ENCODE measurements around the gene ZNF385B.

The ZNF385B gene

DNA sequence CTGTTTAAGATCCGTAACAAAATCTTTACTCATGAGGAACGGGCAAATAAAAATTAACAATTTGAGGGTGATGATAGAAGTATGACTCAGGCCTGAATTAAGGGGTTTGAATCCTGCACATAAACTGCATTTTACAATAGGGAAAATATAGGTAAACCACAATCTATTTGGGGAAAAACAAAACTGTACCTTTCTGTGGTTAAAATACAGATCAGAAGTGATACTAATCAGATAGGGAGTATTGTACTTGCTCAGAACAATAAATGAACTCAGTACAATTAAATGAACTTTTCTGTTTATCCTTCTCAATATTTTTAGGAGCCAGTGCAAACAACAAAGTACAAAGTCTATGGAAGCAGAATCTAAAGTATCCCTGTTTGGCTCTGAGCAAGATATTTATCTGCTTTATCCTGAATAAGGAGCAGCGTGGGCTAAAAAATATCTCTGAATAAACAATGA, 287.3 kb downstream of the ZNF385B start:
- no peak for DNase-seq

DNA sequence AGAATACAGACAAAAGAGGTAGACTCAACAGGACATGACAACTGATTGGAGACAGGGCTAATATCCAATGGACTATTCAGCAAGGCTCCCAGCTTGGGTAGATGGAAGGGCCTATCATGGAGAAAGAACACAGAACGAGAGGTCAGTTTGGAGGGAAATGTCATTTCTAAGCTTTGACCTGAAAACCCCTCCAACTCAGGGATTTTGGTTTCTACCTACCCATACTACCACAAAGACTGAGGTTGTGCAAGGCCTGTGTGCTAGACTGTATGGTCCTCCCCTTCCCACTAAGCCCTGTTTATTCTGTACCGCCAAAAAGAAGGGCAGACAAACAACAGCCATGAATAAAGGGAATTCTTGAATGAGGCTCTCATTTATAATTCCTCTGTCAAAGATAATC, 288.9 kb downstream of the ZNF385B start:
- DNase-seq, result no peak

DNA sequence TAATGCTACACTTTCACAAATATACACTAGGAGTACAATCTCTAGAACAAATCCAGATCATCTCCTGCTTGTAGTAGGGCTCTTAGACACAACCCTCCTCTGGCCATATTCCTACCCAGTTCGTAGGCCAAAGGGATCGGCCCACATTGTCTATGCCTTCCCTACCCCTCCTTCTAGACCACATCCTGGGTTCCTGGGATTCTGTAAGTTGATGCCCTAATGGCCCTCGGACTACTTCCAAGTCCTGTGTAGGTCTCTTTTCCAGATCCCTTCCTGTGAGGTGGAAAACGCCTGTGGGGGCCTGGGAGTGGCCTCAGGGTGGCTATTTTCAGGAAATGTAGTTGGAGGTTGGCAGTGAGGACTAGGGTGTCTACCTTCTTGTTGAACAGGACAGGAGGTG, 289.7 kb downstream of the ZNF385B start:
- no peak for DNase-seq

DNA sequence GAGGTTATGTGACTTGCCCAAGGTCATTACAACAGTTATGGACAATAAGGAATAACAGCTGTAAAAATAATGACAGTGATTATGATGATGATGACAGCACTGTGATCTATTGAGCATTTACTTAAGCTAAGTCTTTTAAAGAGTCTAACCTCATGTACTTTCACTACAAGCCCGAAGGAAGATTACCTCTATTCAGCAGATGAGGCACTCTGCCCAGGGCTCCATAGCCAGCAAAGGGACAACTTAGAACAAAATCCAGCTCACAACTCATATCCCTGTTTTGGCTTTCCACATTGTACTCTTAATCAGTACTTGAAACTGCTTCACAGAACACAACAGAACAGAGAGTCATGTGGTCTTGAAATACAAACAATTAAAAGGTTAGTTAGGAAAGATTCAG, 290.2 kb downstream of the ZNF385B start:
- no peak for DNase-seq

DNA sequence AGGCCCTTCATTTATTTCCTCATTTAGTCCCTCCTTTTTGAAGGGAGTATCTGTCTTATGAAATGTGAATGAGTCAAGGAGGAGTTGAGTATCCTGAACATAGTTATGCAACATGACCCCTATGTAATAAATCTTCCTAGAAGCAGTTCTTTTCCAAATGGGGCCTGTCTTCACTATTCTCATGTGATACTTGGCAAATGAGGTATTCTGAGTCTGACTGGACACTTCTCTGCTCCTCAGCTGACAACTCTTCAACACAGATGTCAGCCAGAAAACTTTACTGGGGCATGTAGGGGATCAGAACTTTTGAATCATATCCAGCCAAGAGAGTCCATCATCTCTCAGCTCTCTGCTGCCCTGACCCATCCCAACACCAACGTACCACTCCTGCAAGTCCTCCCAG, 291.6 kb downstream of the ZNF385B start:
- DNase-seq, result no peak

DNA sequence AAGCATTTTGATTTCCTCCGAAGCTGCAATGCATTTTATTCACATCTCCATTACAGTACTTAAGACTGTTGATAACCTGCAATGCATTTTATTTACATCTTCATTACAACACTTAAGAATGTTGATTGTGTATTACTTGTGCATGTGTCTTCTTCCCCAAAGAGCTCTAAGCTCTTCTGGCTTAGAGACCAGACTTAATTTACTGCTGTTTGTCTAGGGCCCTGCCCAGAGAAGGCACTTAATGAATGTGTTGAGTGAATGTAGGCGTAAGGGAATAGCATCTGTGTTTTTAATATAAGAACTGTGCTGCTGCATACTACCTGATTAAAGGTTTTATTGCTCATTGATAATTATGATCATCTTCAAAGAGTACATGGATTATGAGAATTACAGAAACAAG, 295.6 kb downstream of the ZNF385B start:
- DNase-seq, result no peak

DNA sequence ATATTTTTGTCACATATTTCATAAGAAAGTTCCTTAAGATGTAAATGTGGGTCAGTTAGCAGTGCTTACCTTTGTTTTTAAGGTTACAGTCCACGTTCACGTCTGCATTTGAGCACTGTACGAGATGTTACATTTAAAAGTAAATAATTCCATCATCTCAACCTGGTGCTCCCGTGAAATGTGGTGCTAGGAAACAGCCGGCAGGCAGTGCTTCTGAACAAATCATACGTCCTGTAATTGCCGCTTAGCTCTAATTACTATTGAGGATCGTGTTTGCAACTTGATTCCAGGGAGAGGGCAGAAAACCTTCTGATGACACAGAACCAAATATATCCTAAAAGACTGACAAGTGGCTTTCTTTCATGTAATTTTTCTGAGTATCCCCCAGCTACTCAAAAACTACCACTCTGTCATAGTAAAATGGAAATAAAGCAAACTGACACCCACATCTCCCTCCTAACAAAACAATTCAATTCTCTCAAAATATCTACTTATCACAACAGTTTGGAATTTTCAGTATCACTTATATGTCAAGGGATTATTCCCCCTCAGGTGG, 299.0 kb downstream of the ZNF385B start:
- no peak for DNase-seq

DNA sequence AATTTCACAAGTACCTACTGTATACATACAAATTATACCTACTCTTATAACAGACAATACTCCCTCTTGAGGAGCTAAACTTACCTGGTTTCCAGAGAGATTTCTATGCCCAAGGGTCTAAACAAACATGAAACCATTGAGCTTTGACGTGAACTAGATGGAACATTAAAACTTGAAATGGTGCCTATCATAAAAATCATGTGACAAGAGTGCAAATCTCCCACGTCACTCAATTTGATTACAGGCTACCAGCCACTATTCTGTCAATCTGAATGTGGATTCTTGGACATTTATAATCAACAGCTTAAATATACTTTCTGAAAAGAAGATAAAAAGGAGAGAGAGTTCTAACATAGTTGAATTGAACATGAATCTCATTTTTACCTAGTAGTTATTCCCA, 299.7 kb downstream of the ZNF385B start:
- DNase-seq, result no peak

DNA sequence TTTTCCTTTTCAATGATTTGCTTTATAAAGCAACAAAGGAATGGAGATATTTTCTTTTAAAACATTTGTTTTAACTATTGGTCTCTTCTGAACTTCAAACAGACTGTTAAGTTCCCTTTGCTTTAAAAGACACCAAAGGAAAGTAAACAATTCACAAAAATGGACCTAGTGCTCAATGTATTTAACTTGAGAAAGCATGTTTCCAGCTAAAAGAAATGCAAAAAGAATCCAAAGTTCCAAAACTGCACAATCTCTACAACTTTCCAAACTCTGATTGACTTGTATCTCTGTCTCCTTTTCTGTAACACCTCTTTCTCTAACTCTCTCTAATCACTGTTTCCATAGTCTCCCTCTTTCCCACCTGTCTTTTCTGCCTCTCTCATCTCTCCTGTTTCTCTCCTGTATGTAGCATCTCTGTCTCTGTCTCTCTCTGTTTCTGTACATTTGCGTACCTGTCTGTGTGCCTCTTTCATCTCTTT, 301.1 kb downstream of the ZNF385B start:
- DNase-seq, result no peak

DNA sequence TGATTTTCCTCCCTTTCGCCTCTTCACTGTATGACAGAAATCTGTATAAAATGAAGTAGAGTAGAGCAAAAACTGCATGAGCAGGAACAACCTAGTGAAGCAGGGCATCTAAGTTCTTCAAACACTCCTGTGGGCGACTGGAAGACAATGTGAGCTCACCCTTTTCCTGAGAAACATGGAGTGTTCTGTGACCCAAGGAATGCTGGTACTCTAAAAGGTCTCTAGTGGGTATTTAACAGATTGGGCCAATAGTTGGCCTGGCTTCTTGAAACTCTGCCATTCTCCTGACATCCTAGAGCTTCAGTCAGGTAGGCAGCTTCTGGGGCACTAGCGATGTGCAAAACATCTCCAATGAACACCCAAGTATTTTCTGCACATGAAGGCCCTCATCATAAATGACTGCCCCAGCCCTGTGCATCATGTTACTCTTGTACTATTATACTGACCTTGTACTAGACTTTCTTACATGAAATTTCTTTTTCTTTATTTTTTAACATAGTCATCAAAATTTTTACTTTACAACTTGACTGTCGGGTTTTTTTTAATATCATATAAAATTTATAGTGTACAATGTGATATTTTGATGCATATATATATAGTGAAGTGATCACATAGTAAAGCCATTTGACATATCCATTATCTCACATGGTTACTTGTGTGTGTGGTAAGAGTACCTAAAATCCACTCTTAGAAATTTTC, 302.2 kb downstream of the ZNF385B start:
- DNase-seq, result no peak

DNA sequence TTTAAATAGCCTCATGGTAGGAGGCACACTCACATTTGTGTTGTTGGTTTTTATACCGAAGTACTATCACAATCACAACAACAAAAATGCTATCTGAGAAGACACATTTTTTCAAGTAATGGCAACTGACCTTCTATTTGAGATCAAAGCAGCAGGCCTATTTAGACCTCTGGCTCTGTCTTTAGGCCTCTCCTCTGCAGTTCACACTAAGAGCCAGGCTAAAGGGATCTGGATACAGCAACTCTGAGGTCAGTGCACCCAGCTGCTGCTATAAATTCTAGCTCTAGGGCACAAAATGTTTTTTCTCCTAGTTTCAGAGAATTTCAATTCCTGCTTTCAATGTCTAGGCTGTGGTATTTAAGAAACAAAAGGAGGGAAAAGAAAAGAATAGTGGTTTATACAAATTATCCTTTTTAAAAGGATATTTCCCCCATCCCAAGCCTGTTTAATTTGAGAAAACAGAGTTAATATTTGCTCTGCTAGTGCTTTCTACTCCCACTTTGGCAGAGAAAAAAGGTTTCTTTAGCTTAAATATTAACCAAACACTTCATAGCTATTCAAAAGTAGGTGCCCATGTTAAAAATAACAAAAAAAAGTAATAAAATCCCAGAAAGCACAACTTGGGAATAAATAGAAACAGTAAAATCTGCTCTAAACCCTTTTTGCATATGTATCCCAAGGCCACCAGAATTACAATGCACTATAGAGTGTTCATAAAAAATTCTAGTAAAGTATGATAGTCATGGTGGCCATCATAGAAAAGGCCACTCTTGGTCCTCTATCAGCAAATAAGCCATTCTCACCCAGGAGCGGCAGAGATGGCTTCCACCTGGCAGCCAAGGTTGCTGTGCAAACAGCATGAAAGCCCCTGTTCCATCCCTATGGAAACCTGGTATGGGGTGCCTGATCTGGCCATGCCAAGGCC, 303.1 kb downstream of the ZNF385B start:
- no peak for DNase-seq

DNA sequence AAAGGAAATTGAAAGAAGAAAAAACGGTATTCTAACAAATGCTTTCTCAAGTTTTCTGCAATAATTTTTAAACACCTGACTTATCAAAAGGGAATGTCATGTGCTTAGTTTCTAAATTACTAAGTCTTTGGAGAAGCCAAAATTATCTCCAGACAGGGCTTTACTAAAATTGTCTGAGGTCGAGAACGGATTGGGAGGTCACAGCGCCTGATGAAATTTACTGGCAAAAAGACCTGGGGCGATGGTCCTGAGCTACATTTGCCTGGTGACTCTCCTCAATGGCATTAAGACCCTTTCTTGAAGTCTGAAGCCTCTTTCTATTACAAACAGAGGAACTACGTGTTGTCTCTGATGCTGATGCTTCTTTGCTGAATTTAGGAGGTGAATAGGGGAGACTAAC, 305.0 kb downstream of the ZNF385B start:
- DNase-seq, result no peak

DNA sequence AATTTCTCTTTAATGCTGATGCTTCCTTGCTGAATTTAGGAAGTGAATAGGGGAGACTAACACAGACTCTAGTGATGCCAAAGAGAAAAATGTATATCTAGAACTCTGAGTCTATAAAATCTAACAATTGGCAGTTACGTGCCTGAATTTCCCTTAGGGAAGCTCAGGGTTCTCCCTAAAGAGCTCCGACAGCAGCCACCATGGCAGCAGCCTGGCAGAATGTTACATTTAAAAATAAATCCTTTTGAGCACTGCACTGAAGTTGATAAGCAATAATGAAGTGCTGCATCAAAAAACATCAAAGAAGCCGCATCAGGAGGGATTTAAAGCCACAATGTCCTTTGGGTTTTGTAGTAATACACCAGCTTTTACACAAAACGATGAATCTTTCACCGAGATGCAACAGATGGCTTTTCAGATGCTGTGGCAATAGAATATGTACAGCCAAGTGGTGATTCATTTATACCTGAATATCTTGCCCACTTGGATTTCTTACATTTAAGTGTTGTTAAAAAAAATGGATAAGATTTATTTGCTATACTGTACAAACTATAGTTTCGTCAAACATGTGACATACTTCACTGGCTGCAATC, 305.6 kb downstream of the ZNF385B start:
- DNase-seq, result no peak

DNA sequence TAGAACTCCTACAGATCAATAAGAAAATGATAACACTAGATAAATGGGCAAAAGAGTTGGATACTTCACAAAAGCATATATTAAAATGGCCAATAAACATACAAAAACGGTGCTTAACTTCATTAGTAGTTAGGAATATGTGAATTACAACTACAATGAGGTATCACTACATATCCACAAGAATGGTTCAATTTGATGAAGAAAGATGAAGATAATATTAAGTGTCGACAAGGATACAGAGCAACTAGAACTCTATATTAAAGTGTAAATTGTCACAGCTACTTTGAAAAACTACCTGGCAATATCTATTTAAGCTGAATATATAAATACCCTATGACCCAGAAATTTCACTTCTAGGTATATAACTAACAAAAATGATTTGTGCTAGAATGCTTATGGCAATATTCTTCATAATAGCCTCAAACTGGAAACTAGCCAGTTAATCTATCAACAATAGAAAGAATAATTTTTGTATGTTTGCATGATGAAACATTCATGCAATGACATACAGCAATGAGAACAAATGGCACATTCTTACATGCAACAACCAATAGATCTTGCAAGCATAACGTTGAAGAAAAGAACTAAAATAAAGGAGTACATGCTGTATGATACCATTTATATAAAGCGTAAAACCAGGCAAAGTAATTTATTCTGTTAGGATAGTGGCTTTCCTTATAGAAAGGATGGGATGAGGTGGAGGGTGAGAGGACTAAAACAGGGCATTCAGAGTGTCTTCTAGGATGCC, 306.6 kb downstream of the ZNF385B start:
- DNase-seq, result no peak

DNA sequence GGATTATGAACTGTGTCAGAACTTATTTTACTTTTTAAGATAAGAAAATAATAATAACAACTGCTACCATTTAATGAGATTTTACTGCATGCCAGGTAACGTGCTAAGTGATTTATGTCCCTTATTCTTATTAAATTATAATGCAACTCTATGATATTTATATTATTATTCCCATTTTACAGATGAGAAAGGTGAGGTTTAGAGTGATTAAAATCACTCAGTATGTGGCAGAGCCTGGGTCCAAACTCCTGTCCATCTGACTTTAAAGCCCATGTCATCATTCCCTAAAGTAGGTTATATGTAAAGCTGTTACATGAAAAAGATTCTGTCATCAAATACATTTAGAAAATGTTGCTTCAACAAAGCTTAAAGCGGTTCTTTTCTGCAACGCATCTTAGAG, 308.0 kb downstream of the ZNF385B start:
- DNase-seq, result no peak

DNA sequence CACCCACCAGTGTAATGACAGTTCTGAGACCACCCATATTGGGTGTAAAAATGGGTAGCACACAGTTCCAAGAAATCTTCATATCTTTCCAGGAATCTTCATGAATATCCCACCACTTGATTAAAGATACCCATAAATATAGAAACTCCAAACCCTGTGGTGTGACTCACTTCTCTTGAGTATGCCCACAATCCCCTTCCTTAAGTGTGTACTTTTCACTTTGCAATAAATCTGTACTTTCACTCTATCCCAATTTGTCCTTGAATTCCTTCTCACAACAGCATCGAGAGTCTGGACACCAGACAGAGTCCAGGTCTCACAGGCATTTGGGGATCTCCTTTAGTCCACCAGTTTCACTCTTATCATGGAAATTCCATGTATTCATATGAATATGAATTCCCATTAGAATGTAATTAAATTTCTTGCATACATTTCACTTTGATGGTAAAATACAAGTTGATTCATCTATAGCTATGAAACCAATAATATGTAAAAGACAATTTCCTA, 309.8 kb downstream of the ZNF385B start:
- DNase-seq, result no peak

DNA sequence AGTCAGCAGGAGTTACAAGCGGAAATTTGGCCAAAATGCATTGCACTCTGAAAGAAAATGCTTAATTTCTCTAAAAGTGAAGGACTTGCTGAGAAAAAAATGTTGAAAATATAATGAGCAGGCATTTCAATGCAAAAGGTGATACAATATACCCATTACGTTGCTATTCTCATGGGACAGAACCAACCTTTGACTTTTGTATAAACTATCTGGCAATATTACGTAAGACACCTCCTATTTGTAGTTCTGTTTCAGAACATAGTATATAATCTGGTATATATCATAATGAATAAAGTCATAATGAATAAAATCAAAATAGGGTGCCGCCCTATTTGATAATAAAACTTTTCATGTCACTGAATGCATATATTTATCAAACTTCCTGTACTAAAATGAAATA, 310.6 kb downstream of the ZNF385B start:
- DNase-seq, result no peak

DNA sequence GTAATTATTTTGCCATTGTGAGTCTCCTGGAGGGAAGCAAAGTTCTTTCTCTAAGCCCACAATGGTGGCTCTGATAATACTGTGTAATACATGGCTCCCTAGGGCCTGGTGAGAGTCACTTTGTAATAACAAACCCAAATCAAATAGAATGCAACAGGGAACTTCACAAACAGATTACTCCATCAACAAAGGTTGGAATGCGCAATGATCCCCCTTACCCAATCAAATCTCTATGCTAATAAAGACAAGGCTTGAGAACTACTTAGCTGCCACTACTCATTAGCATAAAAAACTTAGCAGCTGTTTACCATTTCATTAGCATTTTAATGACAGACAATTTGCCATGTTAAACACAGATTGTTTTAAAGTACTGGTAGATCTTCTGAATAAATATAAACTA, 311.2 kb downstream of the ZNF385B start:
- no peak for DNase-seq

DNA sequence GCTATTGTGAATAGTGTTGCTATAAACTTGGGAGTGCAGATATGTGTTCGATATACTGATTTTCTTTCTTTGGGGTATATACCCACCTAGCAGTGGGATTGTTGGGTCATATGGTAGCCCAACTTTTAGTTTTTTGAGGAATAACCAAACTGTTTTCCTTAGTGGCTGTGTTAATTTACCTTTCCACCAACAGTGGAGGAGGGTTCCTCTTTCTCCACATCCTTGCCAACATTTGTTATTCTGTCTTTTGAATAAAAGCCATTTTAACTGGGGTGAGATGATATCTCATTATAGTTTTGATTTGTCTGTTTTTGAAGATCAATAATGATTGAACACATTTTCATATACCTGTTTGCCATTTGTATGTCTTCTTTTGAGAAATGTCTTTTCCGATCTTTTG, 314.8 kb downstream of the ZNF385B start:
- no peak for DNase-seq

DNA sequence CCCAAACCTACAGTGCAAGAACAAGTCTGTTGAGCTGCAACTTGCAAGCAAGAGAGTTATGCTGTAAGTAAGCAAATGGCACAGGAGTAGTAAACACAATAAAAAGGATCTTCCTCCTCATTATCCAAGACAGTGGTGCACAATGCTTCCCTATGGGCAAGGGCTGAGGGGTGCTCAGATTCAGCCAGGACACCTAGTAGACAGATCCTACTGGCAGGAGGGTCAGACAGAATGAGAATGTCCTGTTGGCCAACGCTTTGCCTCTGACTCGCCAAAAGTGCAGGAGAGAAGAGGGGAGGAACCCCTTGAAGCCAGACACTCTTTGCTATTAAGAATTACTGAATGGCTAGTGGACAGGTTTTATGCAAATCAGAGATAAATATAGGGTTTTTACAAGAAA, 316.4 kb downstream of the ZNF385B start:
- DNase-seq, result no peak

DNA sequence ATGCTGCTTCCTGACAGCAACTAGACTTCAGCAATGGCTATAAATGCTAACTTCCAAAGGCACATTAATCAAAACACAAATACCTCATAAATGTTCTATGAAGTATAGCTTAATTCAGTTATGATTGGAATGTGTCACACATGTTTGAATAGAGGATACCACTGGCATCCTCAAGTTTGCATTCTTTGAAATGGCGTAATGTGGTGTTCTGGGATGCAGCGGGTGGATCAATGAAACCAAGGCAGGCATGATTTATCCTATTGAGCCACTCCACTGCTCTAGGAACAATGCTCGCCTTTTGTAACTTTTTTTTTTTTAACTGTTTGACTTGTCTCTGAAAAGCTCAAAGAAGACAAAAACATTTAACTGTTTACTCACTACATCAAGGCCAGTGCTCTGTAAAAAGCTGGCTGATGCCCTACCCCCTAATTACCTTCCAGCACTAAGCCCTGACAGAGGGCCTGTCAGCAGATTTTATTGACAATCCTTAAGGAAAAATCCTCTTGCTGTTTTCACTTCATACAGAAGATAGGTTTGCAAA, 318.0 kb downstream of the ZNF385B start:
- no peak for DNase-seq

DNA sequence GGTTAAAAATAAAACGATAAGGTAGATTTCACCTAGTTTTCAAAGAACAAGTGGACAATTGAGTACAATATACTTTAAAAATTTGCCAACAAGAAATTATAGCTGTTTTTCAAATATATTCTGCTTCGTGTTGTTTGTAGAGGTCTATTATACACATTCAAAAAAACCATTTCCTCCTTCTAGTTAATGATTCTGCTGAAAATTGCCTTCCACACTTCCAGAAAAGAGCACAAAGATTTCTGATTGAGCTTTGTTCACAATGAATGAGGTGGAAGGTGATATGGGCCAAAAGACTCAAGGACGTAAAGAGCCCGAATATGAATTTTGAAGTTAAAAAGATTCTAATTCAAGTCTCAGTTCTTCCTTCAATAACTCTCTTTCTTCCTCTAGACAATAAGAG, 319.8 kb downstream of the ZNF385B start:
- no peak for DNase-seq
